DLD1 (cell line): ENCODE measurements around the gene TREX2.
"Not testable (repeated sequence)": the region's sequence is repeated elsewhere in the genome, so short reads cannot be mapped to it uniquely, and the experiment has no call there.

Experiments
- in situ Hi-C: cut with HindIII; loops from 2 replicates; pipeline ENCODE4 v1.10.0; 2017; ENCODE audit warnings: low sequenced_read_pairs

Gene TREX2

DNA sequence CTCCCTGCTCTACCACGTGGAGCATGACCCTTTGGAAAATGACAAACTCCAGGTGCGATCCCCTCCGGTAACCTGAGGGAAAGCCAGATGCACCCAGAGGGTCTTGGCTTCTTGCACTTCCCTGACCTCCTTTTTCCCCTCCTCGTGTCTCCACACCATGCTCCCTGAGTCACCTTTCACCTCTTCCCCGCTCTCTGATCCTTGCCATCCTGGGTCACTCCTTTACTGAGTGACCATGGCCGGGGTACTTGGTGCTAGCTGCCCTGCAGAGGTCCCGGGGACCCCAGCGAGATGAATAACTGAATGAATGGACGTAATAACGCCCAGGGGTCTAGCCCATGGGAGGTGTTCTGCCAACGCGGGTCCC is 35.0 kb downstream of the TREX2 start:
- in situ Hi-C loops: no loop called here

- in situ Hi-C loops: no loop called here
Measured at GRCh38 chrX:153410373-153410772, 35.5 kb downstream of the TREX2 start.

DNA sequence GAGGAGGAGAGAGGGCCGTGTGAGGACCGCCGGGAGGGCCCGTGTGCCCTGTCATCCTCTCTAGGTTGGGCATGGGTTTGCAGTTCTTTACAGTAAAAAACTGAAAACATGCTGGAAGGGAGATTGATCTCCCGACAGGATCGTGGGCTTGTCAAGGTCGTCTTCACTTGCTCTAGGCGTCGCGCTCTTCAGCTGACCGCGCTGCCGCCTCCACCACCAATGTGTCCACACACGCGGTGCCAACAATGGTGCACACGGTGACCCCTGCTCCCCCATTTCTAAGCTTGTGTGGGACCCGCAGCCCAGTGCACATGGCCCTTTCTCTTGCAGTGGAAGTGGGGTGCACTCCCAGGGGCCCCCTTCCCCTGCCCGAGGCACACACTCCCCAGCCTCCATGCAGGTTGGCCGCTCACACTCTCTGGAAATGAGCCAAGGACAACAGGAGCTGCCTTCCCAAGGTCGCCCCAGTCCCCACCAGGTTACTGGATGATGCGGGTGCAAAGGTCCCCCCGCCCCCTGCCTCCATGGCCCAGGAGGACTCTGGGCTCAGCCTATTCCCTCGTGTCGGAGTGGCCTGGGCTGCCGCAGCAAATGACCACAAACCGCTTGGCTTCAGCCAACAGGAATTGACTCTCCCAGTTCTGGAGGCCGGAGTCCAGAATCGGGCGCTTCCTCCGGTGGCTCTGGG is 36.3 kb downstream of the TREX2 start:
- in situ Hi-C loops: no loop called here

DNA sequence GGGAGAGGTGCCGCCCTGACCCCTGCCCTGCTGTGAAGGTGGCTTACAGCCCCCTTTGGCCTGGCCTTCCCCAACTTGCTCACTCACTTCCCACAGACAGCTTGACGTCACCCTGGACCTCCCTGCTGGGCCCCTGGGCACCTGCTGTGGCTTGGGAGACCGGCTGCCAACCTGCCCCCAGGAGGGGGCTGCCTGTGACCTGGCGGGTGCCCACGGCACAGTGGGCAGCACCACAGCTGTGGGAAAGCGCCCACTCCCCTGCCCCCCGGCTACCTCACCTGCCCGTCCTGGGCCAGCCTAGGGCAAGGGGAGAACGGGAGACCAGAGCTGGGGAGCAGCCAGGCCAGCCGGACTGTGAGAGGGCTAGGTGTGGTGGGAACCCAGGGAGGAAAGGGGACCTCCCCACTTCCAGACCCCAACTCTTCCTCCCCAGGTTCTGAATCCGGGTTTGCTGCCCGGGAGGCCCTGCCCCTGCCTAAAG is 36.9 kb downstream of the TREX2 start:
- in situ Hi-C loops: no loop called here

DNA sequence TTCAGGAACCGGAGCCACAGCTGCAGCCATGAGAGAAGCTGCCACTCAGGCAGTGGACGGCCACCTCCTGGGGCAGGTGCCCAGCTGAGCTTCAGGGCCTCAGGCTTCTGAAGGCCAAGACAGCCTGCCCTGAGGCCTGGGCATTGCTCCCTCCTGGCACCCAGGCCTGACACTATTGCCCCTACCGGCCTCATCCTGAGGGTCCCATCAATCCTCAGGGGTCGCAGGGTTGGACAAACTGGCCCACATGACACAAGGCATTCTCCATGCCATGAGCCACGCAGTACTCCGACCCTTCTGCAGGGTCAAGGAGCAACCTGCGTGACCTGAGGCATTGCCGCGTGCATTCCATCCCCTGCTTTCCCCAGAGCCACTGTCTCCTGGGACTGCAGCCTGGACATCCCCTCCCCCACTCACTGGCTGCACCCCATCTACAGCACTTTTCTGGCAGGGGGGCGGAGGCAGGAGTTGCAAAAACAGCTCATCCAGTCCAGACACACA is 37.6 kb downstream of the TREX2 start:
- in situ Hi-C loops: no loop called here

DNA sequence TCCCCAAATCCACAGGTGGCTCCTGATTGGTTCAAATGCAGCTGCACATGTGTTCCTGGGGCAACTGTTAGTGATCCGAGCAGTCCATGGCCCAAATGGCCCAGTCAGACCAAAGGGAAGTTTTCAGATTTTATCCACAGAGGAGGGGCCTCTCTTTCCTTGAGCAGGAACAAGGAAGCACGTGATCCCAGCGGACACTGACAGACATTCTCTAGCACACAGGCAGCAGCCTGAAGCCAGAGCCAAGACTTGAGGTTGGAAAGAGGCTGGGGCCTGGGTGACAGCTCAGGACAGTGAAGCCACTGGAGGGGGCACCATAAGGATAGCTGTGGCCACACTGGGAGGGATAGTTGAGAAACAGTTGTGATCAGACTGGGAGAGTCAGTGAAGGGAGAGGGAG is 38.1 kb downstream of the TREX2 start:
- in situ Hi-C loops: no loop called here

- in situ Hi-C loops: no loop called here
Measured at GRCh38 chrX:153406903-153407302, 39.0 kb downstream of the TREX2 start.

- in situ Hi-C loops: no loop called here
Measured at GRCh38 chrX:153406011-153406410, 39.8 kb downstream of the TREX2 start.

GRCh38 chrX:153405426-153405825 is 40.4 kb downstream of the TREX2 start:
- in situ Hi-C loops: no loop called here

DNA sequence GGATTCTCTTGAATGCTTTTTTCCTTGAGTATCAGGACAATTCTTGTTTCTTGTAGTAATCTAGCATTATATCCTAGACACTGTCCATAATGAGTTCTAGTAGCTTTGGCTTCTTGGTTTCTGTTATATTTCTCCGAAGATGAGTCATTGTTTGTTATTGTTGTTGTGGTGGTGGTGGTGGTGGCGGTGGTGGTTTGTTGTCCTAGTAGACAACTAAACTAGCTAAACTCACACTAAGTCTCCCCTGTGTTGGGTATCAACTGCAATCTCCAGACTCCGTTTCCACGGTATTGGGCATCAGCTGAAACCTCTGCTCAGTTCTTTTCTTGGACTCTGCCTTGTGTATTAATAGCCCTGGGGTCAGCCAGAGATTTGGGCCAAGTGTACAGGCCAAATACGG is 41.5 kb downstream of the TREX2 start:
- in situ Hi-C loops: not testable (repeated sequence)

DNA sequence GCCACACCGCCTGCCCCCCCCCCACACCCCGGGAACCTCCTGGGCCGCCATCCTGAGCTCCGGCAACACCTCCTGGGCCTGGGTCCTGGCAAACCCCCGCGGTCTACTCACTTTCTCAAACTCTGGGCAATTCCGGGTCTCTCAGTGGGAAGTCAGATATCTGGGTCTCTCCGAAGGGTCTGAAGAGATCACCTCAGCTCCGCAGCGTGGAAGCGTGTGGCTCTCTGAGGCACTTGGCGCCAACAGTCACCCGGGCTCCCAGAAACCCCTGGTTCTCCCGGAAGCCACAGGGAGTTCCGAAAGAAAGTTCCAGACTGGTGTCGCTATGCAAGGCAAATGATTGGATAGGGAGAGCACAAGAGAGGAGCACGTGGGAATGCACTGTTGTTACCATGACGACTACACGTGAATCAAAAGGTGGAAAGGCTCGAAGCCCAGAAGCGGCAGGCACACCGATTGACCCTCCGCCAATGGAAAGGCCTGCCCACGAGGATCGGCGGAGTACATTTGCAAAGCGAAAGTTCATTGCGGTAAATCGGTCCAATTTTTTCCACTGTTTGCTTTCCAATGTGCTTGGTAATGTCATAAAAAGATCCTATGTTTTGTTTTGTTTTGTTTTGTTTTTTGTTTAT is 44.6 kb downstream of the TREX2 start, which contains the start of gene PNMA6E:
TSS of gene PNMA6E (minus strand) at position 218 of the 632 bp plus-strand sequence. CDS start 2,501 bp downstream, outside the sequence.
- in situ Hi-C loops: no loop called here

- in situ Hi-C loops: no loop called here
Measured at GRCh38 chrX:153400146-153401132, 45.4 kb downstream of the TREX2 start.

GRCh38 chrX:153398275-153398960 is 47.4 kb downstream of the TREX2 start:
- in situ Hi-C loops: no loop called here

DNA sequence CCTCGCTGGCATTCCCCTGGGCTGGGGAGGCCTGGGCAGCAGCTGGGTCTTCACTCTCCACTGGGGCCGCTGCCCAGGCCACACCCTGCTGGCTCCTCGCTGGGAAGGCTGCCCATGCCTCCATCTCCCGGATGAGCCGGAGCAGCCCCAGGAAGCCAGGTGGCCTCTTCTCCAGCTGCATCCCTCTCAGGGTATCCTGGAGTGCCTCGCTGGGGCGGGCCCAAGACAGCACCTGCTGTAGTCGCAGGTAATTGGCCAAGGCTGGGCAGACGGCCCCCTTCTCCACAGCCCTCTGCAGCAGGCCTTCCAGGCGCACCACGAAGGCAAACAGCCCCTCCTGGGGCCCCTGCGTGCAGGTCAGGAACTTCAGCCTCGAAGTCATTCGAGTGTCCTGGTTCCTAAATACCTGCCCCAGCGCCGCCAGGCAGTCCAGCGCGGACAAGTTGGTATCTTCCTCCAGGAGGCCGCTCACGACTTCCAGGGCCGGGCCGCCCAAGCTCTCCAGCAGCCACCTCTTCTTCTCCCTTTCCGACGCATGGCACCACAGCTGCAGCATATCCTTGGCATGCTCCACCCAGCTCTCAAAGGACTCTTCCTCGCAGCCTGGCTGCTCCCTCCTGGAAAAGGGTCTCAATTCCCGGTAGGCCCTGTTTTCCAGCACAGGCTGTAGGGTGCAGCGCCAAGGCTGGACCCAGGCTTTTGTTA is 48.4 kb downstream of the TREX2 start:
- in situ Hi-C loops: no loop called here

DNA sequence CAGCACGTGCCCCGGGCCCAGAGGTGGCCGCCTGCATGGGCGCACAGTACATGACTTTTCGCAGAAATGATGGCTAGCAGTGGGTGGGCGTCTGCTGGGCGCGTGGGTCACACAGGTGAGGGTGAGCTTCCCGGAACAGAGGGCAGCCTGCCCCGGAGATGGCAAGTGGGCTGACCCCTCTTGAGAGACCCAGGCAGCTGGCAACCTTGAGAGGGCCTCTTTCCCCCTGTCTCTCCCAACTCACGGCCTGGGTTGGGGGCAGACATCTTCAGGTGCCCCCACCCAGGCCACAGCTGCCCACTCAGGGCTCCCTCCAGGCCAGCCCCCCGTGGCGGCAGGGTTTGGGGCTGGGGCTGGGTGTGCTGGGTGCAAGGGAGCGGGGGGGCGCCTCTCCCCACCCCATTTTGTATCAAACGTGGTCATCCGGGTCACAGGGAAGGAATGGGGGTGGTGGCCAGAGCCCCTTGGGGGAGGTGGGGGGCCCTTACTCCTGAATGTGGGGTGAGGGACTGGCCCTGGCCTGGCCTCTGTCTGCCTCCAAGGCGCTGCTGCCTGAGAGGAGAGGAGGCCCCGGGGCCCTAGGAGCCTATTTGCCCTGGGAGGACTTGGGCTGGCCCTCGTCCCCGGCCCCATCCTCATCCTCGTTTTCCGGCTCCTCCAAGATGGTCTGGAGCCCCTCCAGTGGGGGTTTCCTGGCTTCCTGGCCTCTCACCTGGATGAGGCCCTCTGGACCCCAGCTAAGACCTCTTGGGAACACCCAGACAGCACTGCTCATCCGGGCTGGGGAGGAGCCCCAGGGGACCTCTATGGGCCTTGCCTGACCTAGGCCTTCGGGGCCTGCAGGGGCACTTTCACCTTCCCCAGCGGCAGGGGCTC is 49.3 kb downstream of the TREX2 start:
- in situ Hi-C loops: no loop called here

- in situ Hi-C loops: no loop called here
Measured at GRCh38 chrX:153395613-153396319, 50.1 kb downstream of the TREX2 start.

- in situ Hi-C loops: no loop called here
Measured at GRCh38 chrX:153394612-153395011, 51.2 kb downstream of the TREX2 start.
